CD4-positive, alpha-beta T cell treated with Interferon gamma for 1 hour (primary cell): Measurements from ENCODE around the gene CFAP206.
"Not testable (repeated sequence)": the region's sequence is repeated elsewhere in the genome, so short reads cannot be mapped to it uniquely, and the experiment has no call there.

Experiments used
- DNase-seq: peaks from one replicate; pipeline ENCODE4 v3.0.0-alpha.2; 2020

Gene CFAP206

GRCh38 chr6:87430499-87430898, 22.7 kb downstream of the CFAP206 start:
- DNase-seq: no peak

DNA sequence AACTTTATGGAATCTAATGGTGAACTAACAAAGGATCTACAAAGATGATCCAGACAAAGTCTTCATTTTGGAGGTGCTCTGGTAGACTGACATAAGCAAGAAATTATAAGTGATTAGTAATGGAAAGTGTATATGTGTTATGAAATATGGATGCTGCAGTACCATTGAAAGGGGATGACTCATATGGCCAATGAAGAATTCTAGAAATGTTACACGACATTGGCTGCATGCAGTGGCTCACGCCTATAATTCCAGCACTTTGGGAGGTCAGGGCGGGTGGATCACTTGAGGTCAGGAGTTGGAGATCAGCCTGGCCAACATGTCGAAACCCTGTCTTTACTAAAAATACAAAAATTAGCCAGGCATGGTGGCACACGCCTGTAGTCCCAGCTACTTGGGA, 23.5 kb downstream of the CFAP206 start:
- DNase-seq: no peak

DNA sequence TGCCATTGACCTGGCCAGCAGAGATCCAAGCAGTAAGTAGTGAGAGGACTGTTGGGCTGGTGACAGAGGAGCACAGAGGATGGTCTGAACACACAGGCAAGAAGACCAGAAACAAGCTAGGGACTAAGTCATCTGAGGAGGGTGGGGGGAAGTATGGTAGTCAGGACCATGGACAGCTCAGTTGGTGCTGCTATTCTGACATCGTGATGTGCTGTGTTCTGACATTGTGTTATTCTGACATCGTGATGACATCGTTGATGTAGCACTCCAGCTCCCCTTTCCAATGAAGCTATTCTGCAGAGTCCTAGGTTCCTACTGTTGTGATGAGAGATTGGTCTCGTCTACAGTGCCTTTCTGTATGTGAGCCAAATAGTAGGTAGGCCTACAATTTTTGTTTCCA, 28.7 kb downstream of the CFAP206 start:
- peak; percentile 2 for DNase-seq

DNA sequence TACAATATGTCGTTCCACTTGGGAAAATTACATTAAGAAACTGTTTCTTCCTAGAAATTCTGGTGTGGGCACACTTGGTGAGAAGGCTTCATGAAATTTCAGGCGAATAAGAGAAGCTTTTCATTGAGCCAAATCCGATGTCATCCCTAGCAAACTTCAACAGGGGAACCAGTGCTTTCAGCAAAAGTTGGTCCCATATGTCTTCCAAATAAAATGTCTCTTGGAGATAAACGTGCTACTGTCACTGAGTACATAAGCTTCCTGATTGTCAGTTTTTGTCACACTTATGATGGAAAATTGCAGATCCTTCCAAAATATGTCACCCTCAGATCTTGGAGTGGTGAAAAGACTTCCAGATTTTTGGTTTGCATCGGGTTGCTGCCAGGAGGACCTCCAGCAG, 33.9 kb downstream of the CFAP206 start:
- DNase-seq: no peak

DNA sequence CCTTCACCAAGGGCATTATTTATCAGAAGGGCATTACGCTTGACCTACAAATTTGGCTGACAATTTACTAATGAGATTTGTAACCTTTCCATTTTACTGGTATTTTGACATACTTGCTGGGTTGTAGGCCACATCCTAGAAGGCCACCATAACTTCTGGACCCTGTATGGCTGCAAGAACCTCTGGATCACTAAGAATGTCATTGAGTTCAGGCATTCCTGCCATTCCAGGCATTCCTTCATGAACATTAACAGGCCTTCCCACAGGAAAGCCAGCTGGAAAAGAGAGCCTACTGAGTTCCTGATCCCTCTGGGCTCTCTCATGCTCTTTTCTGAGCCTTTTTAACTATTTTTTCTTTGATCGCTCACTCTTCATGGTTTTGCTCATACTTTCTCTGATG, 36.6 kb downstream of the CFAP206 start:
- no peak for DNase-seq

DNA sequence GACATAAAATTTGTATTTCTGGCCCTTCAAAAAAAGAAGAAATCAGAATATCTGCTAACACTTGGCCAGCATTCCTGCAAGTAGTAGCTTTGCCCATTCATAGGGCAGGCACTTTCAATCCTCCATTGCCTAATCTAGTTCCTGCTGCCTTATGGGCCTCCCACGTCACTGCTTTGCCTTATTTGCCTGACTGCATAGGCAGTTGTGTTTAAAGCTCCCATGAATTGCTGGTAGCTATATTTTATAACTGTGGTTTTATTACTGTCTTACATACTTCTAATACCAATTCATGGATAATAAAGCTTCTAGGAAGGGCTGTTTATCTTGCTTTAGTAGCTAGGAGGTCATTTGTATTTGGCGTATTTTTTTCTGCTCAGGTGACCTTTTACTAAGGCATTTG, 57.3 kb downstream of the CFAP206 start:
- no peak for DNase-seq

GRCh38 chr6:87472525-87473418, 65.0 kb downstream of the CFAP206 start, which contains the start of gene SLC35A1:
Gene SLC35A1 (plus strand): TSS chr6:87472974. CDS start chr6:87473004, 30 bp downstream.
- peak; percentile 81 for DNase-seq

- peak; percentile 48 for DNase-seq
Observed at GRCh38 chr6:87473419-87473903, 65.7 kb downstream of the CFAP206 start.

DNA sequence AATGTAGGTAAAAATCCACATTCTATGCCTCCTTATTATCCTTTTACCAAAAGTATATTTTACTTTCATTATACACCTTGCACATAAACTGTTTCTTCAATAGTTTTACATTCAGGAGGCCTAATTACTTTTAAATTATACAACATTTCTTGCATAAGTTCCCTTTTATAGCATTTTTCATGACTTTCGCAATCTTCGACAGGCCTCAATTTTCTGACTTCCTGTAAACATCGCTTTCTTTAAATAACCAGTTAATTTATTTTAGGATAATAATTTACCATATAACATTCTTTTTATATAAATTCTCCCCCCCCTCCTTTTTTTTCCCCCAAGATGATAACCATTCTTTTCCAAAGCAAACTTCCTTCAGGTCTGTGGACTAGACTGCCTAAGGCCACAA, 74.2 kb downstream of the CFAP206 start:
- no peak for DNase-seq

GRCh38 chr6:87482366-87482765, 74.6 kb downstream of the CFAP206 start:
- no peak for DNase-seq

GRCh38 chr6:87483929-87484328, 76.2 kb downstream of the CFAP206 start:
- DNase-seq: no peak

- DNase-seq: no peak
Observed at GRCh38 chr6:87484491-87484890, 76.7 kb downstream of the CFAP206 start.

GRCh38 chr6:87487555-87487954, 79.8 kb downstream of the CFAP206 start:
- DNase-seq: no peak

DNA sequence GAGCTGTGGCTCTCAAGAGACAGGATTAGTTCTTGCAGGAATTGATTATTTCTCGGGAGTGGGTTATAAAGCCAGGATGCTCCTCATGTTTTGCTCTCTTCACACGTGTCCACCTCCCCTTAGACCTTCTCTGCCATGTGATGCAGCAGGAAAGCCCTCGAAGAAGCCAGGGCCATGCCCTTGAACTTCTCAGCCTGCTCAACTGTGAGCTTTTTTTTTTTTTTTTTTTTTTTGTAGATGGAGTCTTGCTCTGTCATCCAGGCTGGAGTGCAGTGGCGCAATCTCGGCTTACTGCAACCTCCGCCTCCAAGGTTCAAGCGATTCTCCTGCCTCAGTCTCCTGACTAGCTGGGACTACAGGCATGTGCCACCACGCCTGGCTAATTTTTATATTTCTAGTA, 81.6 kb downstream of the CFAP206 start:
- not testable (repeated sequence) for DNase-seq

DNA sequence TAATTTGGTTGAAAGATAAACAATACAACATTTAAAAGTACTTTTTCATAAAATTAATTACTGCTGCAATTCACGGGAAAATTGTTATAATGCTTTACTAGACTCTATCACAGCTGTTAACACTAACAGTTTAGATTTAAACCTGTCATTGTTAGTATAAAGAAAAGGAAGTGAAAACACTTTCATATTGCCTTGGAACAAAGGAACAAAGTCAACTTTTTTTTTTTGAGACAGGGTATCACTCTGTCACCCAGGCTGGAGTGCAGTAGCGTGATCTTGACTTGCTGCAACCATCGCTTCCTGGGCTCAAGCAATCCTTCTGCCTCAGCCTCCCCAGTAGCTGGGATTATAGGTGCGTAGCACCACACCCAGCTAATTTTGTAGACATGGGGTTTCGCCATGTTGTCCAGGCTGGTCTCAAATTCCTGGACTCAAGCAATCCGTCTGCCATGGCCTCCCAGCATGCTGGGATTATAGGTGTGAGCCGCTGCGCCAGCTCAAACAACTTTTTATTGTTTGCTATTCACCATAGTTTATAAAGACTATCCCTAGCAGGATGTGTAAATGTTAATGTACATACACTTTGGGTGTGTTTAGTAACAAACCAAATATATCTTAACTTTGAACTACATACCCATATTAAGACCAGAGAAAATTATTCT, 87.1 kb downstream of the CFAP206 start:
- DNase-seq: no peak

DNA sequence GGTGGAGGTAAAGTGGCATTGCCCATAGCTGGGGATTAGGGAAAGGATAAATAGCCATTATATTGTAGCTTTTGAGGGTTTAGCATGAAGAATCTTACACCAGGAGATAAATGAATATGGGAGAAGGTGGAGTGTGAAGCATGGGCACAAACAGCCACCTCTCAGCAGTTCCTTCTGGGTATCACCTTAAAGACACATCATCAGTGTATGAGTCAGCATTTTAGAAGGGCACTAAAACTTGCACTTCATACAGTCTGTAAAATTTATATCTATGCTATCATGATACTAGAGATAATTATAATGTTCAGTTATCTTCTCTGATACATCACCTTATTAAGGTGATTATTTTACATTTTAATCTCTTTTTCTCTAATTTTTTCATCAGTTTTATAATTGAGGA, 90.3 kb downstream of the CFAP206 start:
- no peak for DNase-seq

DNA sequence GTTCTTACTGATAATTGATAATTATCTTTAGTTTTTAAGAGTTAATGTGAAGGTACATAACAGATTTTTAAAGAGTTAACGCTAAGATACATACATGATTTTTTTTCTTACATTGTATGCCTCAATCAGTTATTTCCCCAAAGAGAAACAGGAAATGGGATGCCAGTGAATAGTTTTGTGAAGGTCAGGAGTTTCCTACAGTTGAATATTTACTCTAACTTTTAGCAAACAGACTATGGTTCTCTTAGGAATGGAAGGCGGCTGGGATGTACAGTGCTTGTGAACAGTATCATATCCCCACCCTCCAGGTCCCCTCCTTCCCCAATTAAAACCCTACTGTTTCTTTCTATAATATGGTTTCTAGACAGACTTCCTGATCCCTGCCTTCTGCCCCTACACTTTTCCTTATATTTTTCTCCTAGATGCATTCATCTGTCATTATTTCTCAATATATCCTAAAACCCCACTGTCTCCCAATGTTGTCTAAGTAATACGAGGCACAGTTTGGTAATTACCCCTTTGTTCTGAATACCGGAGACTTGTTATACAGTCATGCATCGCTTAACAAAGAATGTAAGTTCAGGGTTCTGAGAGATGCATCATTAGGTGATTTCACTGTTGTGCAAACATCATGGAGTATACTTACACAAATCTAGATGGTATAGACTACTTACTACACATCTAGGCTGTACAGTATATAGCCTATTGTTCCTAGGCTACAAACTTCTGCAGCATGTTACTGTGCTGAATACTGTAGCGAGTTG, 94.2 kb downstream of the CFAP206 start:
- DNase-seq: no peak

DNA sequence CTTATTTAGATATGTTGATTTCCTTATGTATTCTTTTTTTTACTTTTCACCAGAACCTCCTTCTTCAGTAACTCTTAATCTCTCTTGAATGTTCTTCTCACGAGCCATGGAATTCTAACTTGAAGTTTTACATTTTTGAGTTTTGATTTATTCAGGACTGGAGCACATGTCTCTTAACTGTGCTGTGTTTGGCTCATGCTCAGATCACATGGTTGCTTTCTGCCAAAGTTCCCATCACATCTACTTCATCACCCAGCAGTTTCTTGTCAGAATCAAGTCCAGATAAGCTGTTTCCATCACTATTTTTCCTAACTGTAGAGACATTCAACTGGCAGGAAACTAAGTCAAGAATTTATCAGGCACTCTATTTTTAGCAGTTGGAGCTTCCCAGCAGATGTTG, 96.7 kb downstream of the CFAP206 start:
- DNase-seq: no peak
